HUES6 (cell line): ENCODE data around the gene NUP85.

Experiments
- H3K27ac ChIP-seq: 2 replicates; pipeline ENCODE4 v1.7.0; 2013; ENCODE audit warnings: low read depth, mild to moderate bottlenecking, low read length, inconsistent platforms
- H3K27me3 ChIP-seq: 2 replicates; pipeline ENCODE4 v1.6.1; 2013; ENCODE audit warnings: low read length; ENCODE audit not compliant: control insufficient read depth, insufficient read depth
- H3K36me3 ChIP-seq: 2 replicates; pipeline ENCODE4 v1.6.1; 2013; ENCODE audit warnings: low read length; ENCODE audit not compliant: control insufficient read depth, insufficient read depth
- H3K4me1 ChIP-seq: 2 replicates; pipeline ENCODE4 v1.6.1; 2013; ENCODE audit warnings: low read length; ENCODE audit not compliant: control insufficient read depth, insufficient read depth
- H3K4me3 ChIP-seq: 2 replicates; pipeline ENCODE4 v1.5.1; 2013; ENCODE audit warnings: low read depth, low read length
- H3K9ac ChIP-seq: one replicate; pipeline ENCODE4 v1.6.1; 2013; ENCODE audit warnings: mild to moderate bottlenecking, low read length
- H3K9me3 ChIP-seq: 2 replicates; pipeline ENCODE4 v1.6.1; 2013; ENCODE audit warnings: low read depth, low read length; ENCODE audit not compliant: control insufficient read depth, insufficient read depth

NUP85 gene

GRCh38 chr17:75231741-75232464 is 26.4 kb downstream of the NUP85 start:
- H3K27me3 ChIP-seq: no peaks in the 10 kb centered on the region
- no peaks in the 10 kb centered on the region for H3K4me1 ChIP-seq
- peaks cover 85% of the 10 kb centered on the region for H3K36me3 ChIP-seq
- H3K27ac ChIP-seq: no peak overlapping the region
- no peaks in the 10 kb centered on the region for H3K9me3 ChIP-seq
- no peak overlapping the region for H3K4me3 ChIP-seq
- no peak overlapping the region for H3K9ac ChIP-seq

GRCh38 chr17:75232786-75233185 is 27.3 kb downstream of the NUP85 start:
- H3K36me3 ChIP-seq: peaks cover 88% of the 10 kb centered on the region
- H3K27me3 ChIP-seq: no peaks in the 10 kb centered on the region
- H3K27ac ChIP-seq: no peak overlapping the region
- no peak overlapping the region for H3K4me3 ChIP-seq
- H3K9ac ChIP-seq: no peak overlapping the region
- H3K4me1 ChIP-seq: no peaks in the 10 kb centered on the region
- H3K9me3 ChIP-seq: no peaks in the 10 kb centered on the region

GRCh38 chr17:75237100-75238014 is 31.9 kb downstream of the NUP85 start:
- Histone ChIP-seq H3K4me3 (no peak overlapping the region), H3K9me3 (no peaks in the 10 kb centered on the region), H3K36me3 (peaks cover 88% of the 10 kb centered on the region), H3K4me1 (peaks cover 3% of the 10 kb centered on the region; the same call in 1 of the 2 replicates), H3K9ac (no peak overlapping the region), H3K27ac (no peak overlapping the region), H3K27me3 (no peaks in the 10 kb centered on the region)

GRCh38 chr17:75238020-75238580 is 32.6 kb downstream of the NUP85 start:
- Histone ChIP-seq H3K4me3 (no peak overlapping the region), H3K9me3 (no peaks in the 10 kb centered on the region), H3K27me3 (no peaks in the 10 kb centered on the region), H3K9ac (no peak overlapping the region), H3K4me1 (peaks cover 3% of the 10 kb centered on the region; the same call in 1 of the 2 replicates), H3K36me3 (peaks cover 88% of the 10 kb centered on the region), H3K27ac (no peak overlapping the region)

GRCh38 chr17:75238684-75239191 is 33.3 kb downstream of the NUP85 start:
- H3K4me3 ChIP-seq: no peak overlapping the region
- H3K9ac ChIP-seq: no peak overlapping the region
- H3K36me3 ChIP-seq: peaks cover 92% of the 10 kb centered on the region
- H3K9me3 ChIP-seq: no peaks in the 10 kb centered on the region
- peaks cover 3% of the 10 kb centered on the region; the same call in 1 of the 2 replicates for H3K4me1 ChIP-seq
- H3K27me3 ChIP-seq: no peaks in the 10 kb centered on the region
- H3K27ac ChIP-seq: no peak overlapping the region

GRCh38 chr17:75239214-75239613 is 33.7 kb downstream of the NUP85 start:
- Histone ChIP-seq H3K36me3 (peaks cover 95% of the 10 kb centered on the region), H3K4me3 (no peak overlapping the region), H3K9ac (no peak overlapping the region), H3K4me1 (peaks cover 3% of the 10 kb centered on the region; the same call in 1 of the 2 replicates), H3K27me3 (no peaks in the 10 kb centered on the region), H3K27ac (no peak overlapping the region), H3K9me3 (no peaks in the 10 kb centered on the region)

GRCh38 chr17:75239778-75240393 is 34.4 kb downstream of the NUP85 start:
- H3K4me3 ChIP-seq: no peak overlapping the region
- H3K36me3 ChIP-seq: peaks cover 95% of the 10 kb centered on the region
- no peaks in the 10 kb centered on the region for H3K27me3 ChIP-seq
- peaks cover 3% of the 10 kb centered on the region; the same call in 1 of the 2 replicates for H3K4me1 ChIP-seq
- H3K27ac ChIP-seq: no peak overlapping the region
- H3K9ac ChIP-seq: no peak overlapping the region
- H3K9me3 ChIP-seq: no peaks in the 10 kb centered on the region

- Histone ChIP-seq H3K36me3 (peaks cover 95% of the 10 kb centered on the region), H3K9me3 (no peaks in the 10 kb centered on the region), H3K4me1 (peaks cover 3% of the 10 kb centered on the region; the same call in 1 of the 2 replicates), H3K4me3 (no peak overlapping the region), H3K27ac (no peak overlapping the region), H3K27me3 (no peaks in the 10 kb centered on the region), H3K9ac (no peak overlapping the region)
Observed at GRCh38 chr17:75240394-75241142, 35.1 kb downstream of the NUP85 start.

- no peak overlapping the region for H3K27ac ChIP-seq
- H3K4me1 ChIP-seq: peaks cover 3% of the 10 kb centered on the region; the same call in 1 of the 2 replicates
- no peak overlapping the region for H3K9ac ChIP-seq
- no peaks in the 10 kb centered on the region for H3K27me3 ChIP-seq
- H3K36me3 ChIP-seq: peaks cover 95% of the 10 kb centered on the region
- H3K4me3 ChIP-seq: no peak overlapping the region
- no peaks in the 10 kb centered on the region for H3K9me3 ChIP-seq
Observed at GRCh38 chr17:75241143-75241430, 35.6 kb downstream of the NUP85 start.

- Histone ChIP-seq H3K36me3 (peaks cover 95% of the 10 kb centered on the region), H3K9me3 (no peaks in the 10 kb centered on the region), H3K4me1 (peaks cover 3% of the 10 kb centered on the region; the same call in 1 of the 2 replicates), H3K27ac (no peak overlapping the region), H3K9ac (no peak overlapping the region), H3K4me3 (no peak overlapping the region), H3K27me3 (no peaks in the 10 kb centered on the region)
Observed at GRCh38 chr17:75241502-75241901, 36.0 kb downstream of the NUP85 start.
